SIG-M5 (cell line): Measurements from ENCODE around the gene GRAMD1B.

Experiments used
- DNase-seq: peaks from one replicate; lab custom pipeline; 2025; lab: John Stamatoyannopoulos, UW

Gene GRAMD1B

GRCh38 chr11:123535401-123535800 is 105.3 kb downstream of the GRAMD1B start:
- DNase-seq, result no peak

DNA sequence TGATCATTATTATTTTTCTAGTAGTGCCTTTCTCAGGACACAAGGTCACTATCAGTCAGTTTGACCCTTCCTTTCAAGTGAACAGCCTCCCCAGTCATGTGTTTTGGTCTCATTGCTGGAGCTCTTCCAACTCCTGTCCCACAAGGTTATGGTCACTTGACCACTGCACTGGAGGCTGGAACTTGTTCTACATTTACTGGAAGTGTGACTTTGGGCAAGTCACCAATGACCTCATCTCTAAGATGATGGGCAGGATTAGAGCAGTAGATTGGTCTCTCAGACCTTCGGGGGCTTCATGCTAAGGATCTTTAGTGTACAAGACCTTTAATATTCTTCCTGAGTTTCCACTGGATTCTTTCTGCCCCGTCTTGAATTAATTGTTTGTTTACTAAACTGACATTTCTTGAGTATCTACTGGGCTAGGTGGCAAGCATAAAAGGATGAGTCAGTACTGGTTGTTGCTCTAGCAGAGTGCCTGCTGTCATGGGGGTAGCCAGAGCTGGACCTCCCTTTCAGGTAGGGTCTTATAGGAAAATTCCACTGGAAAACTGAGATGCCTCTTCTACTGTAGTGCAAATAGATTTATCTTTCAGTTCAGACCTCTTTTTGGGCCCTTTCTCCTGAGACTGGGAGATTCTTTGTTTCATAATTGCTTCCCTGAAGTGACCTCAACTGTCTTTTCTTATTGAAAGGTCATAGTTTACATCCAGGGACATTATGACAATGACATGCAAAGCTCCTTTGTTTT is 106.8 kb downstream of the GRAMD1B start:
- DNase-seq, result no peak

DNA sequence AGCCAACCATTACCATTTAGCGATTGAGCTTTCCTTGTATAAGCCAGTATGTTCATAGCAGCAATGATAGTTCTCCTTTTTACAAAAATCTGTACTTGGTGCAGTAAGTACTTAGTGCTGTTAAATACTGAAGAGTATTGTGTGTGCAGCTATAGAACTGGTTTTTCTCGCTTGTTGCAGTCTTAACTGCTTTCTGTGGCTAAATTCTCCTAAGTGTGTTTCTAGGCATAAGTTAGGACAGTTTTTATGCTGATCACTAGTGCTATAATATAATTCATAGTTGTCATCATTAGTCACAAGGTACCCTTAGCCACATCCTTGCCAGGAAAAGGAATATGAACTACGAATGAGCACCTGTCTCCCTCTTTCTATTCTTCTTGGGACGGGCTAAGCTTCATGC is 107.7 kb downstream of the GRAMD1B start:
- DNase-seq, result no peak

GRCh38 chr11:123543797-123544196 is 113.7 kb downstream of the GRAMD1B start:
- no peak for DNase-seq

- DNase-seq, result no peak
Observed at GRCh38 chr11:123544631-123545375, 114.7 kb downstream of the GRAMD1B start.

GRCh38 chr11:123545726-123546270 is 115.7 kb downstream of the GRAMD1B start:
- DNase-seq, result no peak

- no peak for DNase-seq
Observed at GRCh38 chr11:123546515-123546914, 116.4 kb downstream of the GRAMD1B start.

GRCh38 chr11:123547180-123547579 is 117.1 kb downstream of the GRAMD1B start:
- DNase-seq, result no peak

DNA sequence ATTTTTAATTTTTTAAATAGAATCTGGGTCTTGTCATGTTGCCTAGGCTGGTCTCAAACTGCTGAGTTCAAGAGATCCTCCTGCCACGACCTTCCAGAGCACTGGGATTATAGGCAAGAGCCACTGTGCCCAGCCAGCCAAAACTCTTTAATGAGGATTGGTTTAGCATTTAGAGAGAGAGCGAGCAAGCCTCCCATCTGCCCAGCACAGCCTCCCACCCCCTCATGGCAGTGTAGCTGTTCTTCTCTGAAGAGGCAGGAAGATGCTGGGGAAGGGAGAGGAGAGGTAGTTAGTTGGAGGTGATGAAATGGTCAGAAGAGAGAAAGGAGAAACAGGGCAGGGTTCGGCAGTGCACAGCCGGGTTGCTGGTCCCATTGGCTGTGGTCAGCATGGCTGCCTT is 118.7 kb downstream of the GRAMD1B start:
- DNase-seq, result no peak

GRCh38 chr11:123549926-123550917 is 120.2 kb downstream of the GRAMD1B start:
- no peak for DNase-seq

GRCh38 chr11:123551079-123551478 is 121.0 kb downstream of the GRAMD1B start:
- DNase-seq, result no peak

- DNase-seq, result no peak
Observed at GRCh38 chr11:123556633-123557032, 126.6 kb downstream of the GRAMD1B start.

- DNase-seq, result no peak
Observed at GRCh38 chr11:123558536-123559315, 128.7 kb downstream of the GRAMD1B start.

DNA sequence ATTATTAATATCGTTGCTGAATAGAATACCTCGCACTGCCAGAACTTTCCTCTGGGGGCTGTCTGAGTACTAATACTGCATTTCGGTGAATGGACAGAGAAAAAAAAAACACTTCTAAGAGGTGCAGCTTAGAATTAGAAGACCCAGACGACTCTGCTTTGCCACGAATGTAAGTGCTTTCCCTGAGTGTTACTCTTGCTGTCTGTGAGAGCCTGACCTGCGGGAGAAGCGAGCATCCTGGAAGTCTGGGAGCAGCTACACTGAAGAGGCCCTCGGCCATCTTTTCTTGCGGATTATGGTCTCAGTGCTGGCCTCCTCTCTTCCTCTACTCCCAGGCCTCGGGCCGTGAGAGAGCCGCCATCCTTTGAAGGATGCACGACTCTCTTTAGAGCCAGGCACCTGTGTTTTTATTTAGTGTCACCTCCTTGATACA is 129.5 kb downstream of the GRAMD1B start:
- no peak for DNase-seq

DNA sequence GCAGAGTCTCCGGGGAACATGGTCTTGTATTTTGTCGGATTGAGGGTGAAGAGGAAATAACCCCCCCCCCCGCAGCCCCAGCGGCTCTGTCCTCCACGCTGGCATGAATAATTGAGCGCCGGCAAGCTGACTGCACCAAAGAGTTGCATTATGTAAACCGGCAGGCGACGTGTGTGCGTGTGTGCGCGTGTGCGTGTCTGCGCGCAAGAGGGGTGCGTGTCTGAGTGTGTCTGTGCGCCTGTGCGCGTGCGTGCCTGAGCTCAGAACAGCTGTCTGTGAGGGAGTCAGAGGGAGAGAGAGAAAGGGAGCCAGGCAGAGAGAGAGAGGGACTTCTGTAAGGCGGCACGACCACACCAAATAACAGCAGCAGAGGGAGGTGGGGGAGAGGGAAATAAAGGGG is 129.9 kb downstream of the GRAMD1B start:
- DNase-seq, result no peak

DNA sequence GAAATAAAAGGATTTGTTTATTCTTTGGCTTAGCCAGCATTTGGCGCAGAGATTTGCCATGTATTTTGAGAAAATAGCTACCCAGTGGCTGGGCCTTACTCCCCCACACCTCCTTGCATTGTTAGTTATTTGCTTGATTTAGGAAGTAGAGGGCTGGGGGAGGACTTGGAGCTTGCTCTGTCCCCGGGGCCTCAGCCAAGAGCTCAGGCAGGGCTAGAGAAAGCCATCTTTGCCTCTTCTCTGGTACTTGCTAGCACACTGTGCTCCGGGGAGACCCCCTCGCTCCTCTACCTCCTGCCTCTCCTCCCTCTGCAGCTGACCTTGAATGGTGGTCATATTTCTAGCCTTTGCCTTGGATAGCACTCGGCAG is 131.3 kb downstream of the GRAMD1B start:
- DNase-seq, result no peak

DNA sequence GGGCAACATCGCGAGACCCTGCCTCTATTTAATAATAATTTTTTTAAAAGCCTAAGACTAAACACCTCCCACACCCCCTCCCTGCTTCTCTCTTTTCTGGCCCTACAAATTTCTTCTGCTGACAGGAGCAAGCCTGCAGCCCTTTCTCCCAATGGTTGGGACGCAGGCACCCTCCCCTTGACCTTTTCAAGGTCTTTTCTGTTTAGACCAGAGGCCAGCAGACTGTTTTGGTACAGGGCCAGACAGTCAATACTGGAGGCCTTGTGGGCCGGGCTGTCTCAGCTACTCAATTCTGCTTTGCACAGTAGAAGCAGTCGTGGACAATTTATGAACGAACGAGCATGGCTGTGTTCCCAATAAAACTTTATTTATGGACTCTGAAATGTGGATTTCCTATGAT is 132.1 kb downstream of the GRAMD1B start:
- no peak for DNase-seq

- no peak for DNase-seq
Observed at GRCh38 chr11:123562829-123563228, 132.8 kb downstream of the GRAMD1B start.

- no peak for DNase-seq
Observed at GRCh38 chr11:123564221-123564620, 134.2 kb downstream of the GRAMD1B start.

- no peak for DNase-seq
Observed at GRCh38 chr11:123566852-123567251, 136.8 kb downstream of the GRAMD1B start.

GRCh38 chr11:123567466-123567865 is 137.4 kb downstream of the GRAMD1B start:
- no peak for DNase-seq
